ENCODE measurements around the gene A2ML1. TPM values are rescaled to one million over a fixed set of nuclear protein-coding genes. Genes with fewer than 3 reads are reported as not detected.
"Not testable (repeated sequence)": the region's sequence is repeated elsewhere in the genome, so short reads cannot be mapped to it uniquely, and the experiment has no call there.

Gene A2ML1
- total RNA-seq, result not detected
- long read RNA-seq, result 0 reads

GRCh38 chr12:8822298-8822697 lies at the start of gene A2ML1:
Gene A2ML1, plus strand, starts transcription at chr12:8822621. Its CDS starts 31 bp downstream, at chr12:8822652.
- intact Hi-C loops (cut with DNase I), result loop anchor here (2.0 kb wide), 1 partner anchor 141 kb away; no protein-coding TSS in a partner anchor
- no peak for DNase-seq (ENCODE audit: low spot score)

- DNase-seq (ENCODE audit: low spot score), result no peak
- intact Hi-C loops (cut with DNase I), result loop anchor here (5.0 kb wide), 1 partner anchor 76 kb away; the partner anchor contains the start of gene RIMKLB
Measured at GRCh38 chr12:8773461-8773860, 49.0 kb upstream of the A2ML1 start.

- intact Hi-C loops (cut with DNase I), result no loop called here
- no peak for DNase-seq (ENCODE audit: low spot score)
Measured at GRCh38 chr12:8779281-8779680, 43.1 kb upstream of the A2ML1 start.

GRCh38 chr12:8779862-8780261 lies 42.6 kb upstream of the A2ML1 start:
- no peak for DNase-seq (ENCODE audit: low spot score)

GRCh38 chr12:8780389-8780788 lies 42.0 kb upstream of the A2ML1 start:
- no peak for DNase-seq (ENCODE audit: low spot score)
- intact Hi-C loops (cut with DNase I), result no loop called here

More at GRCh38 chr12:8779862-8780261, 42.6 kb upstream of the A2ML1 start:
- intact Hi-C loops (cut with DNase I), result no loop called here

GRCh38 chr12:8781381-8782127 lies 40.9 kb upstream of the A2ML1 start:
- DNase-seq (ENCODE audit: low spot score), result no peak
- intact Hi-C loops (cut with DNase I), result no loop called here

- no peak for DNase-seq (ENCODE audit: low spot score)
- intact Hi-C loops (cut with DNase I), result no loop called here
Measured at GRCh38 chr12:8784290-8784888, 38.0 kb upstream of the A2ML1 start.

- DNase-seq (ENCODE audit: low spot score), result no peak
- intact Hi-C loops (cut with DNase I), result no loop called here
Measured at GRCh38 chr12:8785499-8785898, 36.9 kb upstream of the A2ML1 start.

GRCh38 chr12:8787206-8787605 lies 35.2 kb upstream of the A2ML1 start:
- DNase-seq (ENCODE audit: low spot score); intact Hi-C loops (cut with DNase I): not testable (repeated sequence)

- intact Hi-C loops (cut with DNase I); DNase-seq (ENCODE audit: low spot score): not testable (repeated sequence)
Measured at GRCh38 chr12:8788706-8789105, 33.7 kb upstream of the A2ML1 start.

- DNase-seq (ENCODE audit: low spot score); intact Hi-C loops (cut with DNase I): not testable (repeated sequence)
Measured at GRCh38 chr12:8789341-8790013, 32.9 kb upstream of the A2ML1 start.

GRCh38 chr12:8793226-8793625 lies 29.2 kb upstream of the A2ML1 start:
- DNase-seq (ENCODE audit: low spot score); intact Hi-C loops (cut with DNase I): not testable (repeated sequence)

GRCh38 chr12:8794611-8795010 lies 27.8 kb upstream of the A2ML1 start:
- intact Hi-C loops (cut with DNase I); DNase-seq (ENCODE audit: low spot score): not testable (repeated sequence)

- intact Hi-C loops (cut with DNase I), result no loop called here
- no peak for DNase-seq (ENCODE audit: low spot score)
Measured at GRCh38 chr12:8796831-8797626, 25.4 kb upstream of the A2ML1 start.

- intact Hi-C loops (cut with DNase I); DNase-seq (ENCODE audit: low spot score): not testable (repeated sequence)
Measured at GRCh38 chr12:8801213-8801612, 21.2 kb upstream of the A2ML1 start.

GRCh38 chr12:8804833-8805232 lies 17.6 kb upstream of the A2ML1 start:
- DNase-seq (ENCODE audit: low spot score); intact Hi-C loops (cut with DNase I): not testable (repeated sequence)

- intact Hi-C loops (cut with DNase I), result not testable (repeated sequence)
Measured at GRCh38 chr12:8805487-8805886, 16.9 kb upstream of the A2ML1 start.

GRCh38 chr12:8807084-8807483 lies 15.3 kb upstream of the A2ML1 start:
- DNase-seq (ENCODE audit: low spot score); intact Hi-C loops (cut with DNase I): not testable (repeated sequence)

More at GRCh38 chr12:8805487-8805886, 16.9 kb upstream of the A2ML1 start:
- DNase-seq (ENCODE audit: low spot score), result not testable (repeated sequence)

GRCh38 chr12:8810112-8810511 lies 12.3 kb upstream of the A2ML1 start:
- intact Hi-C loops (cut with DNase I); DNase-seq (ENCODE audit: low spot score): not testable (repeated sequence)

All from cardiac septum (tissue), 1 donor.